HCT116 (cell line): ENCODE measurements around the gene ATP12A. TPM values are rescaled to one million over a fixed set of nuclear protein-coding genes. Genes with fewer than 3 reads are reported as not detected.

Experiments used
- ATAC-seq: fragments of 200-7000 bp; cut with Tn5 transposase; 2 replicates; pipeline ENCODE4 v1.9.1; 2020; ENCODE audit warnings: mild to moderate bottlenecking, moderate library complexity
- BruUV-seq: library from RNA; stranded (reverse); fragments of 400-500 nt; replicated peaks from 2 replicates; lab custom pipeline; 2021; lab: Mats Ljungman, UMichigan
- CTCF ChIA-PET: fragments of 300-600 bp; sonication (Branson Sonifier 250); formaldehyde crosslinking; loops from one replicate; lab custom pipeline; 2021; ENCODE audit warnings: antibody characterized with exemption; lab: Charles Lee
- POLR2A ChIA-PET: fragments of 300-600, 350-600 bp; sonication (Branson Sonifier 250); formaldehyde crosslinking; loops from one replicate; lab custom pipeline; 2021; ENCODE audit warnings: antibody characterized with exemption; lab: Charles Lee
- RAD21 ChIA-PET, 2 experiments: fragments of 300-600 bp; sonication (Branson Sonifier 250); formaldehyde crosslinking; loops; one replicate each; lab custom pipeline; 2023; ENCODE audit warnings: low total read pairs in 2 of 2; ENCODE audit not compliant: uncharacterized antibody in 2 of 2, unreplicated experiment in 2 of 2, low non-redundant PET in 1 of 2; lab: Charles Lee
- DNase-seq: peaks from one replicate; pipeline ENCODE4 v3.0.0-alpha.2; 2010; ENCODE audit warnings: low read depth, low spot score
- H2AFZ ChIP-seq: fragments of 200-600 bp; shearing (Covaris generic), sonication (generic); 2 replicates; pipeline ENCODE4 v1.6.1; 2017; ENCODE audit warnings: low read depth, mixed run types, mixed read lengths, antibody characterized with exemption, low read length; ENCODE audit not compliant: poor library complexity, severe bottlenecking
- H3K27ac ChIP-seq: 2 replicates; pipeline ENCODE4 v1.5.1; 2012; ENCODE audit warnings: low read depth, low read length
- H3K27me3 ChIP-seq: fragments of 200-600 bp; sonication (generic); 2 replicates; pipeline ENCODE4 v1.6.1; 2016; ENCODE audit warnings: mixed run types, low read length, mixed read lengths; ENCODE audit not compliant: insufficient read depth
- H3K36me3 ChIP-seq, 2 experiments: fragments of 200-500 bp in 1 of 2; fragments of 200-600 bp in 1 of 2; sonication (Bioruptor generic) in 1 of 2; sonication (generic) in 1 of 2; 2 replicates each; pipeline versions ENCODE4 v1.5.1 to v1.6.1; 2014 to 2016; ENCODE audit warnings: low read length in 2 of 2, inconsistent platforms in 1 of 2, mixed read lengths in 1 of 2, mixed run types in 1 of 2; ENCODE audit not compliant: insufficient read depth in 2 of 2, control insufficient read depth in 1 of 2
- H3K4me1 ChIP-seq, 2 experiments: fragments of 200-600 bp in 1 of 2; sonication (generic) in 1 of 2; 2 replicates each; pipeline versions ENCODE4 v1.5.1 to v1.6.1; 2012 to 2017; ENCODE audit warnings: low read length in 2 of 2, inconsistent platforms in 1 of 2, mild to moderate bottlenecking in 1 of 2, mixed read lengths in 1 of 2, mixed run types in 1 of 2, moderate library complexity in 1 of 2; ENCODE audit not compliant: insufficient read depth in 2 of 2, control insufficient read depth in 1 of 2
- H3K4me2 ChIP-seq: fragments of 200-600 bp; sonication (generic); 2 replicates; pipeline ENCODE4 v1.6.1; 2017; ENCODE audit warnings: mixed run types, low read length, mixed read lengths
- H3K4me3 ChIP-seq, 2 experiments: fragments of 200-600 bp in 1 of 2; sonication (generic) in 1 of 2; replicated peaks in 1 of 2; 2 replicates each; pipeline ENCODE4 v1.5.1; 2011 to 2016; ENCODE audit warnings: low read length in 2 of 2, control low read depth in 1 of 2, low read depth in 1 of 2, mild to moderate bottlenecking in 1 of 2, mixed read lengths in 1 of 2, mixed run types in 1 of 2
- H3K79me2 ChIP-seq: fragments of 200-600 bp; sonication (generic); 2 replicates; pipeline ENCODE4 v1.6.1; 2017; ENCODE audit warnings: mild to moderate bottlenecking, mixed run types, low read length, moderate library complexity, mixed read lengths; ENCODE audit not compliant: insufficient read depth
- H3K9ac ChIP-seq: fragments of 200-600 bp; sonication (generic); 2 replicates; pipeline ENCODE4 v1.6.1; 2016; ENCODE audit warnings: low read length, mixed read lengths
- H3K9me2 ChIP-seq: fragments of 200-600 bp; sonication (generic), shearing (Covaris generic); 2 replicates; pipeline ENCODE4 v1.6.1; 2017; ENCODE audit warnings: mixed run types, mild to moderate bottlenecking, moderate library complexity; ENCODE audit not compliant: insufficient read depth
- H3K9me3 ChIP-seq, 2 experiments: fragments of 200-500 bp in 1 of 2; fragments of 200-600 bp in 1 of 2; sonication (Bioruptor generic) in 1 of 2; sonication (generic) in 1 of 2; 2 replicates each; pipeline ENCODE4 v1.6.1; 2014 to 2017; ENCODE audit warnings: low read length in 2 of 2, mixed read lengths in 2 of 2, inconsistent platforms in 1 of 2, low read depth in 1 of 2, mild to moderate bottlenecking in 1 of 2, mixed run types in 1 of 2, moderate library complexity in 1 of 2; ENCODE audit not compliant: control insufficient read depth in 1 of 2, insufficient read depth in 1 of 2
- H4K20me1 ChIP-seq: fragments of 200-600 bp; sonication (generic), shearing (Covaris generic); 2 replicates; pipeline ENCODE4 v1.6.1; 2017; ENCODE audit warnings: mixed run types, mild to moderate bottlenecking, moderate library complexity; ENCODE audit not compliant: insufficient read depth
- CBX3 ChIP-seq: IDR thresholded peaks from 2 replicates; pipeline ENCODE4 v1.6.1; 2012; ENCODE audit warnings: low read depth
- CEBPB ChIP-seq: IDR thresholded peaks from 2 replicates; pipeline ENCODE4 v1.6.1; 2012; ENCODE audit warnings: low read depth
- EGR1 ChIP-seq: IDR thresholded peaks from 2 replicates; pipeline ENCODE4 v1.6.1; 2012; ENCODE audit warnings: low read depth
- JUND ChIP-seq: IDR thresholded peaks from 2 replicates; pipeline ENCODE4 v1.6.1; 2012
- SIN3A ChIP-seq: IDR thresholded peaks from 2 replicates; pipeline ENCODE4 v1.6.1; 2012; ENCODE audit warnings: low read depth
- YY1 ChIP-seq: IDR thresholded peaks from 2 replicates; pipeline ENCODE4 v1.6.1; 2011; ENCODE audit warnings: low read length, low read depth, moderate library complexity, mild to moderate bottlenecking; ENCODE audit not compliant: insufficient replicate concordance; ENCODE audit errors: extremely low read depth
- intact Hi-C: fragments of 100-400 bp; cut with micrococcal nuclease; formaldehyde crosslinking; loops from 2 replicates; pipeline ENCODE4 v1.10.0; 2022
- total RNA-seq: library from RNA; stranded (reverse); gene quantifications from one replicate; pipeline ENCODE4 v1.2.1, GENCODE V29; 2021; ENCODE audit not compliant: unreplicated experiment

The ATP12A gene
- total RNA-seq, 1 experiment from 2014 or later, result 0.30 TPM

DNA sequence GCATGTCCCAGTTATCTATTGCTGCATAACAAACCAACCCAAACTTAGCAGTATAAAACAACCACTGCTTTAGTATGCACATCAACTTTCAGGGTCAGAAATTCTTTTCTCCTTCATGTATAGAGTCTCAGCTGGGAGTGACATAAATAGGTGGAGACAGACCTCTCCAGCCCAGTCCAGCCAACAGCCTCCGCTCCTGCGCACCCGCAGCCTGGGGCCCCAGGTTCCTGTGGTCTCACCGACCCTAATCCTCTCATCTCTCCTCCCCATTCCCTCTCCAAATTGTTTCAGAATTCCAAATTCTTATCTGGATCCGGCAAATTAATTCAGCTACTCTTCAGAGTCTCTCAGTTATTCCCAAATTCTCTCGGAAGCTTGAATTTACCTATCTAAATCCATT, 522 bp upstream of the ATP12A start:
- Histone ChIP-seq H3K27me3 (no peaks in the 10 kb centered on the region), H3K79me2 (no peaks in the 10 kb centered on the region), H3K4me3 (peak overlapping the region; percentile 37 to 54), H3K36me3 (no peaks in the 10 kb centered on the region), H4K20me1 (no peaks in the 10 kb centered on the region), H3K4me1 (peaks cover 15 to 23% of the 10 kb centered on the region in 2 experiments), H3K4me2 (peak overlapping the region; percentile 73)
- no TSS peak for BruUV-seq
- ATAC-seq, result no peak
- CTCF ChIA-PET, result interaction anchor here (0.7 to 1.0 kb wide), 4 partner anchors 13 to 315 kb away, joined by 3 to 8 read pairs (median 3); no protein-coding TSS in a partner anchor
- no peak for TF ChIP-seq EGR1
- no peak for TF ChIP-seq JUND
- TF ChIP-seq YY1, result no peak
- no peak for TF ChIP-seq SIN3A
- TF ChIP-seq, all 23 proteins: peak for 0
- Histone ChIP-seq H3K9me2 (no peaks in the 10 kb centered on the region), H3K9me3 (no peaks in the 10 kb centered on the region), H2AFZ (peak overlapping the region; percentile 96), H3K9ac (no peak overlapping the region), H3K27ac (no peak overlapping the region)
- ChIA-PET RAD21 (no interaction called here), POLR2A (no interaction called here)
- no peak for DNase-seq
- intact Hi-C loops, result no loop called here

DNA sequence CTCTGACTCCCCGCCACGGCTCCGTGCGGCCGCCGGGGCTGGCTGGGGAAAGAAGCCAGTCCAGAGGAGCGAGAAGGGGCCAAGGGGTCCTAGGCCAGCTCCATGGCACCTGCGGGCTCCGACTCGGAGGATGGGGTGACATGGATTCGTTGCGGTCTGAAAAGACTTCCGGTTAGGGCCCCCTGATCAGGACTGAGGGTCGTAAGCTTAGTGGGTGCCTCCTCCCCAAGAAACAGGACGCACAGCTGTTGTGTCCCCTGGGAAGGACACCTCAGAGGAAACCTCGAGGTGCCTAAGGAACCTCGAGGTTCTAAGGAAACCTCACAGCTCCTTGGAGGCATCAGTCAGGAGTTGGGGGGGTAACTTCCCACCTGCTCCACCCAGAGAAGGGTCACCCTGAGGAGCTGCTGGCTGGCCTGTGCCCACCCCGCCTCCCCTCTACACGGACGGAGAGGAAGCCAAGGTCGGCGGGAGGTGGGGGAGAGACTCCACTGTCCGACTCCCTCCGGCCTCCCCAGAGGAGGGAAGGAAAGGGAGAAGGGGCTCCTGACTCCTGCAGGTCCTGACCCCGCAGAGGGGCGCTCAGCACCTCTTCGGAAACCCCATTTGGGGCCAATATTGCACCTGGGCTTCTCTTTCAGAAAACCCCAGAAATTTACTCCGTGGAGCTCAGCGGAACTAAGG, 855 bp downstream of the ATP12A start:
- TF ChIP-seq CEBPB, result no peak
- TF ChIP-seq CBX3, result no peak
- TF ChIP-seq, all 23 proteins: peak for 0

More for the DNA sequence above, 855 bp downstream of the ATP12A start:
- Histone ChIP-seq H3K9me2 (no peaks in the 10 kb centered on the region), H3K4me2 (peak overlapping the region; percentile 73), H3K27me3 (no peaks in the 10 kb centered on the region), H3K9me3 (no peaks in the 10 kb centered on the region), H3K4me3 (no peak overlapping the region), H4K20me1 (no peaks in the 10 kb centered on the region), H3K9ac (no peak overlapping the region), H2AFZ (no peak overlapping the region), H3K36me3 (no peaks in the 10 kb centered on the region), H3K27ac (no peak overlapping the region), H3K79me2 (no peaks in the 10 kb centered on the region), H3K4me1 (peaks cover 16 to 26% of the 10 kb centered on the region in 2 experiments)
- ChIA-PET POLR2A (no interaction called here), RAD21 (no interaction called here), CTCF (no interaction called here)
- intact Hi-C loops, result no loop called here
- DNase-seq (no peak), ATAC-seq (no peak)
- no TSS peak for BruUV-seq
